ENCODE results near the gene ST8SIA1.
"Not testable (repeated sequence)": the region's sequence is repeated elsewhere in the genome, so short reads cannot be mapped to it uniquely, and the experiment has no call there.

The ST8SIA1 gene

DNA sequence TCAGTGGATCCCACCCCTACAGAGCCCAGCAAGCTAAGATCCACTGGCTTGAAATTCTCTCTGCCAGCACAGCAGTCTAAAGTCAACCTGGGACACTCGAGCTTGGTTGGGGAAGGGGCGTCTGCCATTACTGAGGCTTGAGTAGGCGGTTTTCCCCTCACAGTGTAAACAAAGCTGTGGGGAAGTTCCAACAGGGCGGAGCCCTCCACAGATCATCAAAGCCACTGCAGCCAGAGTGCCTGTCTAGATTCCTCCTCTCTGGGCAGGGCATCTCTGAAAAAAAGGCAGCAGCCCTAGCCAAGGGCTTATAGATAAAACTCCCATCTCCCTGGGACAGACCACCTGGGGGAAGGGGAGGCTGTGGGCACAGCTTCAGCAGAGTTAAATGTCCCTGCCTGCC lies 187.8 kb downstream of the ST8SIA1 start:
- not testable (repeated sequence) for DNase-seq
